Esophagus squamous epithelium (tissue), 5 donors: ENCODE measurements around the gene RNF175. TPM values are rescaled to one million over a fixed set of nuclear protein-coding genes. Genes with fewer than 3 reads are reported as not detected.
A peak's percentile ranks its signal among the peaks of the same experiment; 100 is the strongest.

ENCODE experiments used
- DNase-seq: peaks from one replicate; lab custom pipeline; 2025; lab: John Stamatoyannopoulos, UW
- H3K27ac ChIP-seq, 4 donors: fragments of 200-600 bp; sonication (generic); one replicate each; pipeline ENCODE4 v1.5.1; 2016 to 2019; ENCODE audit warnings: mild to moderate bottlenecking in 1 of 4
- H3K27me3 ChIP-seq, 4 donors: fragments of 200-600 bp; sonication (generic); 1 replicate in 3 of 4; 2 replicates in 1 of 4; pipeline versions ENCODE4 v1.5.1 to v1.6.0; 2017 to 2021; ENCODE audit warnings: antibody characterized with exemption in 1 of 4
- H3K36me3 ChIP-seq, 3 donors: fragments of 200-600 bp; sonication (generic); one replicate each; pipeline ENCODE4 v1.5.1; 2016 to 2019
- H3K4me1 ChIP-seq, 3 donors: fragments of 200-600 bp; sonication (generic); one replicate each; pipeline ENCODE4 v1.5.1; 2017 to 2019
- H3K4me3 ChIP-seq, 4 donors: fragments of 200-600 bp; sonication (generic); 1 replicate in 3 of 4; 2 replicates in 1 of 4; pipeline ENCODE4 v1.5.1; 2016 to 2019; ENCODE audit warnings: mild to moderate bottlenecking in 2 of 4, moderate library complexity in 1 of 4
- H3K9me3 ChIP-seq, 3 donors: fragments of 200-600 bp; sonication (generic); one replicate each; pipeline ENCODE4 v1.5.1; 2016 to 2019
- CTCF ChIP-seq, 6 experiments: fragments of 450-650 bp in 4 of 6; fragments of 200-600 bp in 2 of 6; sonication (generic) in 2 of 6; IDR thresholded peaks; one replicate each; pipeline ENCODE4 v1.5.1; 2016 to 2019; ENCODE audit warnings: antibody characterized with exemption in 6 of 6, mild to moderate bottlenecking in 4 of 6, moderate library complexity in 4 of 6
- POLR2A ChIP-seq, 4 donors: fragments of 450-650 bp; IDR thresholded peaks; one replicate each; pipeline ENCODE4 v1.6.1; 2017; ENCODE audit warnings: antibody characterized with exemption in 4 of 4, mild to moderate bottlenecking in 4 of 4, moderate library complexity in 3 of 4
- WGBS, 2 donors: methylation state at CpG; one replicate each; pipeline ENCODE4 v1.1.5; 2018; 5-methylcytosine and 5-hydroxymethylcytosine counted together
- intact Hi-C: fragments of 100-400 bp; cut with DNase I; formaldehyde crosslinking; loops from one replicate; pipeline ENCODE4 v1.15.0; 2022
- total RNA-seq, 4 donors: library from RNA; depleted of rRNA; stranded (reverse); fragments of >200 nt; gene quantifications; one replicate each; pipeline ENCODE4 v1.1.0, GENCODE V29; 2016
- donor health status: DM: yes; HTN: yes; CAD: no.

The RNF175 gene
- total RNA-seq, 4 donors from 2014 or later = 0.76 TPM; not detected in 3

- intact Hi-C loops = loop anchor here (10.0 kb wide), 1 partner anchor 522 kb away; no protein-coding TSS in a partner anchor
- peaks cover 22 to 90% (median 36%) of the 10 kb centered on the region in 4 donors for H3K27me3 ChIP-seq
- no peaks in the 10 kb centered on the region for H3K36me3 ChIP-seq
- 57 to 69% methylated on average over 13 to 14 of the region's 39 CpGs for WGBS, 2 donors
- peak overlapping the region in 3 of 4 donors; percentile 0 to 65 (median 47) for H3K4me3 ChIP-seq
- peaks cover 22 to 51% (median 27%) of the 10 kb centered on the region in 3 donors for H3K4me1 ChIP-seq
- no peaks in the 10 kb centered on the region for H3K9me3 ChIP-seq
- no peak for DNase-seq
- no peak for TF ChIP-seq POLR2A (IDR thresholded peaks at IDR 0.05)
- TF ChIP-seq CTCF (IDR thresholded peaks at IDR 0.05) = no peak
- peak overlapping the region in 1 of 4 donors; percentile 21 for H3K27ac ChIP-seq
Measured at GRCh38 chr4:153792618-153793247, 32.9 kb upstream of the RNF175 start.

GRCh38 chr4:153791746-153792617, 32.2 kb upstream of the RNF175 start:
- Histone ChIP-seq H3K9me3 (no peaks in the 10 kb centered on the region), H3K36me3 (no peaks in the 10 kb centered on the region), H3K27me3 (peaks cover 22 to 90% (median 37%) of the 10 kb centered on the region in 4 donors), H3K27ac (peak overlapping the region in 3 of 4 donors; percentile 54 to 79 (median 75)), H3K4me3 (peak overlapping the region in 3 of 4 donors; percentile 0 to 65 (median 47)), H3K4me1 (peaks cover 22 to 51% (median 27%) of the 10 kb centered on the region in 3 donors)
- DNase-seq = no peak
- TF ChIP-seq CTCF (IDR thresholded peaks at IDR 0.05) = peak in 5 of 6 experiments; percentile 6 to 46 (median 21)
- no peak for TF ChIP-seq POLR2A (IDR thresholded peaks at IDR 0.05)
- intact Hi-C loops = loop anchor here (10.0 kb wide), 1 partner anchor 523 kb away; no protein-coding TSS in a partner anchor
- whole genome bisulfite sequencing, 2 donors = 5 to 7% methylated on average over 11 to 29 of the region's 37 CpGs

DNA sequence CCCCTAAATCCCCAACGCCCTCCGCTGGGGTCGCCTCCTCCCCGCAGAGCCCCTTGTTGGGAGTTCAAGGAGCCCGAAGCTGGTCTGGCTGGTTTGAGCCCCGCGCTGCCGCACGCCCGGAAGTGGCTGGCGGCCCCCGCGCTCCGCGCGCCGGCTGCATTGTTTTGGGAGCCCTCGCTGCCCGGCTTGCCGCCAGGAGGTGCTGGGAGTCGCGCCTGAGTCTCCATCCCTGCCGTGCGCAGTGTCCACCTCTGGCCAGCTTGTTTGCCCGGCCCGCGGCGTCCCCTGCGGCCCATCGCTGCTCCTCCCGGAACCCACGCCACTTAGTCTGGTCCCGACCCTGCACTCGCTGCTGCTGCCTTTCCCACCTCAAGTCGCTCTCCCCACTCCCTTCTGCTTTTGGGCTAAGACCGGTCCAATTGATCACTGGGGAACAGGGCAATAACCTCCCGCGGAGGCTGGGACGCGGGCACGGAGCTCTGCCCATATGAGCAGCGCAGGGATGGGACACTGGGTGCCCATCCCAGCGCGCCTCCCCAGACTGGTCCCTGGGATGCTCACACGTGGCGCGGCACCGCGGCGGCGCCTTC, 31.2 kb upstream of the RNF175 start:
- Histone ChIP-seq H3K27ac (peak overlapping the region; percentile 36 to 79 (median 64)), H3K27me3 (peaks cover 22 to 95% (median 37%) of the 10 kb centered on the region in 4 donors), H3K36me3 (no peaks in the 10 kb centered on the region), H3K4me3 (peak overlapping the region in 3 of 4 donors; percentile 30 to 65 (median 47)), H3K4me1 (peaks cover 22 to 51% (median 27%) of the 10 kb centered on the region in 3 donors), H3K9me3 (no peaks in the 10 kb centered on the region)
- 3 to 10% methylated on average over 2 to 13 of the region's 51 CpGs for WGBS, 2 donors
- intact Hi-C loops = loop anchor here (10.0 kb wide), 1 partner anchor 524 kb away; no protein-coding TSS in a partner anchor
- no peak for DNase-seq
- TF ChIP-seq CTCF (IDR thresholded peaks at IDR 0.05) = peak in 2 of 6 experiments; percentile 11 to 17
- TF ChIP-seq POLR2A (IDR thresholded peaks at IDR 0.05) = no peak

DNA sequence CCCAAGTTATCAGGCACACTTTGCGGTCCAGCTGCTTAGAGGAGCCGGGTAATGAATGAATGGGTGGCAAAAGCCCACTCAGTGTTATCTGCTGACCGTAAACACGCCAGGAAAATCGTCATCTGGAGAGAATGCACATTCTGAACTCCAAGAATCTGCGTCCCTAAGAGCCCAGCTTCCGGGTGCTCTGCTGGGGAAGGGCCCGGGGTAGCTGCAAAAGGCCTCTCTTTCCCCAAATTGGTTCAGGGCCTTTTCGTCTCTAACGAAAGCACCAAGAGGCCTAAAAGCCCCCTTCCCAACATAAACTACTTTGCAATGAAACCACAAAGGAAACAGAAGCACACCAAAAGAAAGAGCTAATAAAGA, 30.7 kb upstream of the RNF175 start:
- Histone ChIP-seq H3K27me3 (peaks cover 22 to 98% (median 37%) of the 10 kb centered on the region in 4 donors), H3K4me3 (peak overlapping the region in 3 of 4 donors; percentile 30 to 65 (median 47)), H3K27ac (peak overlapping the region; percentile 36 to 79 (median 64)), H3K4me1 (peaks cover 22 to 51% (median 27%) of the 10 kb centered on the region in 3 donors), H3K9me3 (no peaks in the 10 kb centered on the region), H3K36me3 (no peaks in the 10 kb centered on the region)
- no peak for TF ChIP-seq CTCF (IDR thresholded peaks at IDR 0.05)
- TF ChIP-seq POLR2A (IDR thresholded peaks at IDR 0.05) = no peak
- intact Hi-C loops = loop anchor here (10.0 kb wide), 1 partner anchor 524 kb away; no protein-coding TSS in a partner anchor
- 37 to 39% methylated on average over 7 to 9 of the region's 10 CpGs for WGBS, 2 donors
- DNase-seq = no peak
